Thyroid gland (tissue), 4 donors: ENCODE results near the gene PBX2.

ENCODE experiments used
- CTCF ChIP-seq, 6 experiments: fragments of 200-600 bp in 3 of 6; fragments of 450-650 bp in 3 of 6; sonication (generic) in 3 of 6; IDR thresholded peaks; one replicate each; pipeline ENCODE4 v1.5.1; 2016 to 2019; ENCODE audit warnings: antibody characterized with exemption in 6 of 6, mild to moderate bottlenecking in 2 of 6, inconsistent platforms in 1 of 6, moderate library complexity in 1 of 6
- POLR2A ChIP-seq, 2 donors: fragments of 450-650 bp; IDR thresholded peaks; one replicate each; pipeline ENCODE4 v1.6.1; 2017; ENCODE audit warnings: antibody characterized with exemption in 2 of 2, mild to moderate bottlenecking in 2 of 2, moderate library complexity in 1 of 2

- TF ChIP-seq POLR2A (IDR thresholded peaks at IDR 0.05) (peak in 1 of 2 donors; percentile 13), CTCF (IDR thresholded peaks at IDR 0.05) (no peak)
Observed at GRCh38 chr6:32223258-32224235, 33.5 kb upstream of the PBX2 start, which contains the start of gene NOTCH4.
